ENCODE measurements around the gene MBL2. TPM values are rescaled to one million over a fixed set of nuclear protein-coding genes. Genes with fewer than 3 reads are reported as not detected.

MBL2 gene
- total and polyA plus RNA-seq, 4 donors, result 36.2 to 222 (median 105) TPM

DNA sequence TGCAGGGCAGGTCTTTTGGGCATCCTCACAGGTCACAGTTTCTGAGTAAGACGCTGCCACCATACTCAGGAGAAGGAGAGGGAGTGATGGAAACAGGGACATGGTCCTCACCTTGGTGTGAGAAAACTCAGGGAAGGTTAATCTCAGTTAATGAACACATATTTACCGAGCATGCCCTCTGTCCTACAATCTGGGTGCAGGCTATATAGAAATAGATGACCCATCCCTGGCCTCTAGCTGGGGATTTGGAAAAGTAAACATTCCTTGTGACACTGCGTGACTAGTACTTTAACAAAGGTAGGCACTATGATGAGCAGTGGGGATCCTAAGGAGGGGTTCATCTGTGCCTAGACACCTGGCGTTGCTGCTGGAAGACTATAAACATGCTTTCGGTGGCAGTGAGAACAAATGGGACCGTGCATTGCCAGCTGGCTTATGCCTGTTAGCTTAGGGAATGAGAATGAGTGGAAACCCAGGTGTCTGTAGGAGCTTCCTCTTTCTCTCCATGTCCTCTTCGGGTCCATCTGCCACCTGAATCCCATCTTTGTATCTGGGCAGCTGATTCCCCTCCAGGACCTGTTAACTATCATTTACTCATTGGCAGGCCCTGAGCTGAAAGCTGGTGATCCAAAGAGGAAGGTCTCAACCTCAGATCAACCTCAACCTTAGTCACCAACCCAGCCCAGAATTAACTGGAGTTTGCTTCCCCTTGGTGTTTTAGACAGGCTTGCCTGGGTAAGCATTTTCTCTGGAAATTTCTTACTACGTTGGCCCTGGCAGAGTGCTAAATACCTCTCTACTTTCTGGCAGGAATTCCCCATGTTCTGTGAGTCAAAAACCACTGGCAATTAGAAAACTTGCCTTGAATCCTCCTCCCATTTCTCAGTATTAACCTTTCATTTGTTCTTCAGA is 794 bp downstream of the MBL2 start (continued):
- TF ChIP-seq, protein P1, sequence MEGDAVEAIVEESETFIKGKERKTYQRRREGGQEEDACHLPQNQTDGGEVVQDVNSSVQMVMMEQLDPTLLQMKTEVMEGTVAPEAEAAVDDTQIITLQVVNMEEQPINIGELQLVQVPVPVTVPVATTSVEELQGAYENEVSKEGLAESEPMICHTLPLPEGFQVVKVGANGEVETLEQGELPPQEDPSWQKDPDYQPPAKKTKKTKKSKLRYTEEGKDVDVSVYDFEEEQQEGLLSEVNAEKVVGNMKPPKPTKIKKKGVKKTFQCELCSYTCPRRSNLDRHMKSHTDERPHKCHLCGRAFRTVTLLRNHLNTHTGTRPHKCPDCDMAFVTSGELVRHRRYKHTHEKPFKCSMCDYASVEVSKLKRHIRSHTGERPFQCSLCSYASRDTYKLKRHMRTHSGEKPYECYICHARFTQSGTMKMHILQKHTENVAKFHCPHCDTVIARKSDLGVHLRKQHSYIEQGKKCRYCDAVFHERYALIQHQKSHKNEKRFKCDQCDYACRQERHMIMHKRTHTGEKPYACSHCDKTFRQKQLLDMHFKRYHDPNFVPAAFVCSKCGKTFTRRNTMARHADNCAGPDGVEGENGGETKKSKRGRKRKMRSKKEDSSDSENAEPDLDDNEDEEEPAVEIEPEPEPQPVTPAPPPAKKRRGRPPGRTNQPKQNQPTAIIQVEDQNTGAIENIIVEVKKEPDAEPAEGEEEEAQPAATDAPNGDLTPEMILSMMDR (IDR thresholded peaks at IDR 0.05; ENCODE audit: low read depth, low read length, missing input control), result no peak
- TF ChIP-seq RAD21 (IDR thresholded peaks at IDR 0.05) (no peak), FOXA2 (IDR thresholded peaks at IDR 0.05) (peak; percentile 91), TAF1 (conservative IDR thresholded peaks at IDR 0.05) (peak; percentile 60), HNF4A (conservative IDR thresholded peaks at IDR 0.05) (peak; percentile 68 to 76), EGR1 (IDR thresholded peaks at IDR 0.05; ENCODE audit: low read depth in 2 of 2) (peak; percentile 32 to 76), HNF4G (IDR thresholded peaks at IDR 0.05) (no peak)

DNA sequence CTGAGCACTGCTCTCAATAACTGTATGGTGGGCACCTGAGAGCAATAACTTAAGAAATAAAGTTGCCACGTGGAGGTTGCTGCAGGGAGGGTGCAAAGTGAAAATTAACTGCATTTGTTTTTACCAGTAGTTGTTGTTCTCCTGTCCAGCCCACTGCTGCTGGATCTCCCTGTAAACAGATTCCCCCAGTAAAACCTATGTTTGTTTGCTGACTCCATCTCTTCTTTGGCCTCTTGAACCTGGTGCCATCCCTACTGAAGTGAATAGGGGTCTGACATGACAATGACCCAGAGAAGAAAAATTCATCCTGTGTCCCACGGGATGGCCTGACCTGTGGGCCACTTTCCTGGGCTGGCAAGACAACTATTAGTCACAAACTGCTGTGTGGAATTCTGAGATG is 1.7 kb downstream of the MBL2 start:
- peak overlapping the region; percentile 59 to 77 for H3K27ac ChIP-seq (ENCODE audit: low read depth in 1 of 2, low read length in 2 of 2)
- H3K4me1 ChIP-seq (ENCODE audit: control insufficient read depth in 4 of 4, insufficient read depth in 4 of 4, low read length in 3 of 4), result peaks cover 8 to 75% (median 56%) of the 10 kb centered on the region in 4 donors
- no peak for TF ChIP-seq GABPA (IDR thresholded peaks at IDR 0.05 in 1 of 2, conservative IDR thresholded peaks at IDR 0.05 in 1 of 2)
- no peaks in the 10 kb centered on the region for H3K27me3 ChIP-seq (ENCODE audit: control insufficient read depth in 4 of 4, insufficient read depth in 4 of 4, low read length in 3 of 4)
- H3K4me3 ChIP-seq (ENCODE audit: low read depth in 1 of 3, low read length in 3 of 3), result peak overlapping the region; percentile 43 to 62 (median 54)
- H3K9me3 ChIP-seq (ENCODE audit: control insufficient read depth in 4 of 4, low read length in 3 of 4), result no peaks in the 10 kb centered on the region
- no peaks in the 10 kb centered on the region for H3K36me3 ChIP-seq (ENCODE audit: control insufficient read depth in 4 of 4, insufficient read depth in 3 of 4, low read depth in 1 of 4, low read length in 3 of 4)
- 15% methylated on average over 2 of the region's 2 CpGs for WGBS
- peak overlapping the region in 1 of 2 donors; percentile 2 for H3K9ac ChIP-seq (ENCODE audit: low read depth in 1 of 2, low read length in 2 of 2)
- no peak for DNase-seq (ENCODE audit: low spot score)

DNA sequence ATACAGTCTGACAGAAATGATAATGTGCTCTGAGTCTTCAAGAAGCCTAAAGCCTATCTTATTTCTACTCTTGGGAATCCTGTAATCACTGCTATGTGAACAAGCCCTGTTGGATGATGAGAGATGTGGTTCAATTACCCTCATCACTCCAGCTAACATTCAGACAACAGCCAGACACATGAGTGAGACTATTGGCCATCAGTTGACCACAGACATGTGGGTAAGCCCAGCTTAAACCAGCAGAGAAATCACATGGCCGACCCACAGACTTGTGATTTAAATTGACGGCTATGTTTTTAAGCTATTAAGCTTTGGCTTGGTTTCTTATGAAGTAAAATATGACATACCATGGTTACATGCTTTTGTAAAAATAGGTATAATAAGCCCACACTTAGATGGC is 2.6 kb downstream of the MBL2 start:
- peak overlapping the region in 1 of 2 donors; percentile 36 for H3K9ac ChIP-seq (ENCODE audit: low read depth in 1 of 2, low read length in 2 of 2)
- TF ChIP-seq, protein P2, sequence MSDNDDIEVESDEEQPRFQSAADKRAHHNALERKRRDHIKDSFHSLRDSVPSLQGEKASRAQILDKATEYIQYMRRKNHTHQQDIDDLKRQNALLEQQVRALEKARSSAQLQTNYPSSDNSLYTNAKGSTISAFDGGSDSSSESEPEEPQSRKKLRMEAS (IDR thresholded peaks at IDR 0.05), result peak; percentile 23
- TF ChIP-seq NR2F2 (IDR thresholded peaks at IDR 0.05), result no peak
- 90% methylated on average over 2 of the region's 2 CpGs for whole genome bisulfite sequencing
- no peak for DNase-seq (ENCODE audit: low spot score)
- H3K9me3 ChIP-seq (ENCODE audit: control insufficient read depth in 4 of 4, low read length in 3 of 4), result no peaks in the 10 kb centered on the region
- no peaks in the 10 kb centered on the region for H3K36me3 ChIP-seq (ENCODE audit: control insufficient read depth in 4 of 4, insufficient read depth in 3 of 4, low read depth in 1 of 4, low read length in 3 of 4)
- peaks cover 6 to 74% (median 50%) of the 10 kb centered on the region in 4 donors for H3K4me1 ChIP-seq (ENCODE audit: control insufficient read depth in 4 of 4, insufficient read depth in 4 of 4, low read length in 3 of 4)
- peak overlapping the region in 2 of 3 donors; percentile 14 to 43 for H3K4me3 ChIP-seq (ENCODE audit: low read depth in 1 of 3, low read length in 3 of 3)
- no peaks in the 10 kb centered on the region for H3K27me3 ChIP-seq (ENCODE audit: control insufficient read depth in 4 of 4, insufficient read depth in 4 of 4, low read length in 3 of 4)
- peak overlapping the region; percentile 59 to 77 for H3K27ac ChIP-seq (ENCODE audit: low read depth in 1 of 2, low read length in 2 of 2)

DNA sequence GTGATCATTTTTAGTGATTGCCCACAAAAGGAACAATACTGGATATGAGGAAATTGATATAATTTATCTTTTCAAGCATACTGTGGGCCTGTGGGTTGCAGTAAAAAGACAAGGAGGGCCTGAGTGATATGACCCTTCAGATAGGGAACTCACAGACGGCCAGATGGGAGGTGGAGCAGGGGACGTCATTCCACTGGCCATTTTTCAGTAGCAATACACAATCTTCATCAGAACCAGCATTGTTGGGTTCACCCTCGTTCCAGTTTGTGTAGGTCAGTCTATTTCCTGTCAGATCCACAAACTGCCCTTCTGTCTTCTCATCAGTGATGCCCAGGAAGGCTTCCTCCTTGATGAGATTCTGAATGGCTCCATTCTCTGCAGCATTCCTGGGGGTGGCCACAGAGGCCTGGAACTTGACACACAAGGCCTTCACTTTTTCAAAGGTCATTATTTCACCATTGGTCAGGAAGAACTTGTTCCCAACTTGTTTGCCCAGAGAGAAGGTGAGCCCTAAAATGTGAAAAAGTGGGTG is 4.5 kb downstream of the MBL2 start:
- H3K27ac ChIP-seq (ENCODE audit: low read depth in 1 of 2, low read length in 2 of 2), result peak overlapping the region; percentile 39 to 55
- H3K36me3 ChIP-seq (ENCODE audit: control insufficient read depth in 4 of 4, insufficient read depth in 3 of 4, low read depth in 1 of 4, low read length in 3 of 4), result no peaks in the 10 kb centered on the region
- peak overlapping the region in 1 of 2 donors; percentile 85 for H3K9ac ChIP-seq (ENCODE audit: low read depth in 1 of 2, low read length in 2 of 2)
- DNase-seq (ENCODE audit: low spot score), result no peak
- 26% methylated on average over 3 of the region's 3 CpGs for WGBS
- H3K27me3 ChIP-seq (ENCODE audit: control insufficient read depth in 4 of 4, insufficient read depth in 4 of 4, low read length in 3 of 4), result no peaks in the 10 kb centered on the region
- peaks cover 0 to 58% (median 43%) of the 10 kb centered on the region in 4 donors for H3K4me1 ChIP-seq (ENCODE audit: control insufficient read depth in 4 of 4, insufficient read depth in 4 of 4, low read length in 3 of 4)
- H3K4me3 ChIP-seq (ENCODE audit: low read depth in 1 of 3, low read length in 3 of 3), result peak overlapping the region; percentile 54 to 85 (median 64)
- no peaks in the 10 kb centered on the region for H3K9me3 ChIP-seq (ENCODE audit: control insufficient read depth in 4 of 4, low read length in 3 of 4)
- TF ChIP-seq RXRA (IDR thresholded peaks at IDR 0.05), result peak; percentile 86 to 93
- TF ChIP-seq RAD21 (IDR thresholded peaks at IDR 0.05), result peak in 1 of 2 donors; percentile 17
- no peak for TF ChIP-seq GABPA (IDR thresholded peaks at IDR 0.05 in 1 of 2, conservative IDR thresholded peaks at IDR 0.05 in 1 of 2)
- TF ChIP-seq, protein P1 (IDR thresholded peaks at IDR 0.05; ENCODE audit: low read depth, low read length, missing input control), result no peak
- peak; percentile 80 to 88 for TF ChIP-seq HNF4A (conservative IDR thresholded peaks at IDR 0.05)
- TF ChIP-seq YY1 (IDR thresholded peaks at IDR 0.05), result peak; percentile 85
- TF ChIP-seq, protein P2 (IDR thresholded peaks at IDR 0.05), result peak; percentile 25
- TF ChIP-seq HNF4G (IDR thresholded peaks at IDR 0.05), result peak; percentile 42
- TF ChIP-seq FOXA2 (IDR thresholded peaks at IDR 0.05), result peak; percentile 27
- TF ChIP-seq NR2F2 (IDR thresholded peaks at IDR 0.05), result peak; percentile 57
- TF ChIP-seq, protein P3, sequence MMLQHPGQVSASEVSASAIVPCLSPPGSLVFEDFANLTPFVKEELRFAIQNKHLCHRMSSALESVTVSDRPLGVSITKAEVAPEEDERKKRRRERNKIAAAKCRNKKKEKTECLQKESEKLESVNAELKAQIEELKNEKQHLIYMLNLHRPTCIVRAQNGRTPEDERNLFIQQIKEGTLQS (IDR thresholded peaks at IDR 0.05), result peak; percentile 19
